ENCODE measurements around the gene SMG6. TPM values are rescaled to one million over a fixed set of nuclear protein-coding genes. Genes with fewer than 3 reads are reported as not detected.

Gene SMG6
- total and polyA plus RNA-seq, 2 experiments from 2014 or later, result 11.9 to 19.9 TPM

DNA sequence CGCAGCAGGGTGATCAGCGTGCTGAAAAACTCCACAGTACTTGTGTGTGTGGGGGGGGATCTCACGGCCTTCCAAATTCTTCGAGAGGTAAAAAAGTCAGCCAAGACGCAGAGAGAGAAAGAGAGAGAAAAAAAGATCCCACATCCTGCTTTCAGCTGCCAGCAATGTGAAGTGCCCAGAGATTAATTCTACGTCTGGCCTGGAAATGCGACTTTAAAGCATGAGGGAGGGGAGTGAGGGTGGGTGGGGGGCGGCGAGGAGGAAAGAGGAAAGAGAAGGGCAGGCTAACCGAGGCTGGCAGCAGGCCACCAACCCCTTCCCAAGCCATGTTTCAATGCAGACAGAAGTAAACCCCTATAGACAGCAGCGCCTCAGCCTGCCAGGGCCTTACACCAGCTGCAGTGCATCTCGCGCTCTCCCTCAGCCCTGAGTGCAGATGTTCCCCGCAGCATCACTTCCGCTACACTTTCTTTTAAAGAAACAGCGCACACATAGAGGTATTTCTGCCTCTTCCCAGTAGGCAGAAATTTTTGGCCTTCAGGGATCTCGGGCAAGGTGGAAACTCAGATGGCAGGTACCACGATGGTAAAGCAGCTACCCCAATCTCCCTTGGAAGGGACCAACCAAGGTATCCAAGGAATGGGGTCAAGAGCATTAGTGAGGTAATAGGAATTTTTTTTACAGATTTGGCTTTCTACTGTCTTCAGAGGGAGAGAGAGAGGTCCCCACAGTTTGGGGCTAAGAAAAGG lies 87.8 kb downstream of the SMG6 start:
- TF ChIP-seq, protein P1, sequence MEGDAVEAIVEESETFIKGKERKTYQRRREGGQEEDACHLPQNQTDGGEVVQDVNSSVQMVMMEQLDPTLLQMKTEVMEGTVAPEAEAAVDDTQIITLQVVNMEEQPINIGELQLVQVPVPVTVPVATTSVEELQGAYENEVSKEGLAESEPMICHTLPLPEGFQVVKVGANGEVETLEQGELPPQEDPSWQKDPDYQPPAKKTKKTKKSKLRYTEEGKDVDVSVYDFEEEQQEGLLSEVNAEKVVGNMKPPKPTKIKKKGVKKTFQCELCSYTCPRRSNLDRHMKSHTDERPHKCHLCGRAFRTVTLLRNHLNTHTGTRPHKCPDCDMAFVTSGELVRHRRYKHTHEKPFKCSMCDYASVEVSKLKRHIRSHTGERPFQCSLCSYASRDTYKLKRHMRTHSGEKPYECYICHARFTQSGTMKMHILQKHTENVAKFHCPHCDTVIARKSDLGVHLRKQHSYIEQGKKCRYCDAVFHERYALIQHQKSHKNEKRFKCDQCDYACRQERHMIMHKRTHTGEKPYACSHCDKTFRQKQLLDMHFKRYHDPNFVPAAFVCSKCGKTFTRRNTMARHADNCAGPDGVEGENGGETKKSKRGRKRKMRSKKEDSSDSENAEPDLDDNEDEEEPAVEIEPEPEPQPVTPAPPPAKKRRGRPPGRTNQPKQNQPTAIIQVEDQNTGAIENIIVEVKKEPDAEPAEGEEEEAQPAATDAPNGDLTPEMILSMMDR (IDR thresholded peaks at IDR 0.05; ENCODE audit: poor library complexity), result no peak
- no peak for TF ChIP-seq EZH2 (IDR thresholded peaks at IDR 0.05; ENCODE audit: borderline replicate concordance)
- TF ChIP-seq EZH2phosphoT487 (IDR thresholded peaks at IDR 0.05; ENCODE audit: low read depth, severe bottlenecking, unreplicated experiment), result no peak
- H2AFZ ChIP-seq, result no peak overlapping the region
- no peaks in the 10 kb centered on the region for H3K9me2 ChIP-seq (replicated peaks; ENCODE audit: insufficient read depth)
- H3K4me2 ChIP-seq, result peak overlapping the region; percentile 57
- H3K4me1 ChIP-seq (ENCODE audit: insufficient read depth), result peaks cover 35% of the 10 kb centered on the region
- peak; percentile 74 for DNase-seq (ENCODE audit: low spot score)
- peak overlapping the region; percentile 96 for H3K27ac ChIP-seq
- peaks cover 19% of the 10 kb centered on the region for H3K79me2 ChIP-seq
- H4K20me1 ChIP-seq (ENCODE audit: insufficient read depth, poor library complexity, severe bottlenecking), result no peaks in the 10 kb centered on the region
- H3K36me3 ChIP-seq (replicated peaks; ENCODE audit: insufficient read depth, low read depth), result no peaks in the 10 kb centered on the region
- no peaks in the 10 kb centered on the region for H3K27me3 ChIP-seq
- H3K9me3 ChIP-seq (ENCODE audit: low read depth), result no peaks in the 10 kb centered on the region
- H3K4me3 ChIP-seq, result no peak overlapping the region
- 42% methylated on average over 17 of the region's 18 CpGs for WGBS (ENCODE audit: low lambda C conversion rate, missing lambda C conversion rate)

DNA sequence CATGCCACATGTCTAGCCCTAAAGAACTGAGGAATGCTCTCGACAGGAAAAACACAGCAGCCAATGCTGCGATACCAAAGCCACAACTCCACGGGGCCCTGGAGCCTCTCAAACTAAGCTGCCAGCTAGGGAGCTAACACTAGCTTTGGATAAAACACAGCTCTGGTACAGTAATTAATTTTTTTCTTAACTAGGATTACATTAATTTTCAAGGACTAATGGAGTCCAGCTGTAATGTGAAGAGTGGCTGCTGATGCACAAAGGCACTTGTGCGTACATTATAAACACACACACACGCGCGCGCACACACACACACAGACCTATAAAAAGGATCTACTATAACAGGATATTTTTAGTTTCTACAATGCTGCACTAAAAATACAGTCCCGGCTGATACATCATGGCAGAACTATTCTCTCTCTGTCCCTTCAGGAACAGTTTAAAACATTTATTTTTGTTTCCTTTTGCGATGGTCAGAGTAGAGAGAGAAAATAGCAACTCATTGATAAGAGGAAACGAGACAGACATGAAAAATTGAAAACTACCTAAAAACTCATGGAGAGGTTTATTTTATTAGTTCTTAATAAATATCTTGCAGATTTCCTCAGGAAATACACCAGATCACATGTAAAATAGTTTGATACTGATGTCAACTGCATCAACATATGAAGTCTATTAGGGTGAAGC lies 88.5 kb downstream of the SMG6 start:
- Histone ChIP-seq H3K9me3 (ENCODE audit: low read depth) (no peaks in the 10 kb centered on the region), H2AFZ (no peak overlapping the region), H3K4me3 (no peak overlapping the region), H3K79me2 (peaks cover 15% of the 10 kb centered on the region), H4K20me1 (ENCODE audit: insufficient read depth, poor library complexity, severe bottlenecking) (no peaks in the 10 kb centered on the region), H3K27me3 (no peaks in the 10 kb centered on the region), H3K36me3 (replicated peaks; ENCODE audit: insufficient read depth, low read depth) (no peaks in the 10 kb centered on the region), H3K9me2 (replicated peaks; ENCODE audit: insufficient read depth) (no peaks in the 10 kb centered on the region), H3K4me1 (ENCODE audit: insufficient read depth) (peaks cover 35% of the 10 kb centered on the region), H3K27ac (peak overlapping the region; percentile 96), H3K4me2 (peak overlapping the region; percentile 57)
- no peak for DNase-seq (ENCODE audit: low spot score)
- TF ChIP-seq EZH2phosphoT487 (IDR thresholded peaks at IDR 0.05; ENCODE audit: low read depth, severe bottlenecking, unreplicated experiment) (no peak), EZH2 (IDR thresholded peaks at IDR 0.05; ENCODE audit: borderline replicate concordance) (no peak)
- TF ChIP-seq, protein P1 (IDR thresholded peaks at IDR 0.05; ENCODE audit: poor library complexity), result no peak
- WGBS (ENCODE audit: low lambda C conversion rate, missing lambda C conversion rate), result 47% methylated on average over 11 of the region's 11 CpGs

DNA sequence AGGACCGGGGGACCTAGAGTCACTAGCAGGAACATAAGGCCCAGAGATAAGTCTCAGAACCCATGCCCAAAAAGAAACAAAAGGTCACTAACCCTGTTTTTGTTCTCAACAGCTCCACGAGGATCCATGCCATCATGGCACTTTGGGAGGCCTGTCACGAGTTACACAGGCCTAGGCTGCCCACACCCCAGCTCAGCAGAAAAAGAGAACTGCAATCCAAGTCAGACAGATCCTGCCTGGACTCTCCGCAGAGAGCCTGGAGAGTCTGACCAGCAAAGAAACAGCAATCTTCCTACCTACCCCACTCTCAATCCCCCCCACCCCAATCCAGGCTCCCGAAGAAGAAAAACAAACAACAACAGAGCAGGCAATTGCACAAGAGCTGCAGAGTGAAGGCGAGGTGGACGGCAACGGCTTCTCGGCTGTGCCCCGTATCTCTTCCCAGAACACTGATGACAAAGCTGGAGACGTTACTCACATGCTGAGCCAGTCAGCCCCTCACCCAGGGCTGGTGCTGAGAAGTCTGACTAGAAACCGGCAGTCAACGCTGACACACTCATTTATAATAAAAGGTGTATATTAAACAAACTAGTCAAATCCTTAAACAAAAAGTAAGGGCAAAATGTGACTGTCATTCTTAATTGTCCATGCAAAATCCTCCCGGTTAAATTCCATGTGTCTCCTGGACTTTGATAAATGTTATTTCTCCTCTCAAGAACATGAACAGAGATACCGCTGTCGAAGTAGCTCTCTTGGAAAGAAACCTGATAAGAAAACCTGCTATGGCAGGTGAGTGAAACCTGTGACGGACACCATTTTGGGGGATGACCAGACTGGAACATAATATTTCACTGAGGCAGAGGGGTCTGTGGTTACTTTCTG lies 89.3 kb downstream of the SMG6 start:
- Histone ChIP-seq H3K4me2 (peak overlapping the region; percentile 57), H3K27me3 (no peaks in the 10 kb centered on the region), H4K20me1 (ENCODE audit: insufficient read depth, poor library complexity, severe bottlenecking) (no peaks in the 10 kb centered on the region), H3K9me2 (replicated peaks; ENCODE audit: insufficient read depth) (no peaks in the 10 kb centered on the region), H3K27ac (peak overlapping the region; percentile 96), H3K4me3 (no peak overlapping the region), H3K36me3 (replicated peaks; ENCODE audit: insufficient read depth, low read depth) (no peaks in the 10 kb centered on the region), H3K4me1 (ENCODE audit: insufficient read depth) (peaks cover 35% of the 10 kb centered on the region), H3K79me2 (peaks cover 22% of the 10 kb centered on the region), H2AFZ (no peak overlapping the region), H3K9me3 (ENCODE audit: low read depth) (no peaks in the 10 kb centered on the region)
- TF ChIP-seq EZH2phosphoT487 (IDR thresholded peaks at IDR 0.05; ENCODE audit: low read depth, severe bottlenecking, unreplicated experiment) (no peak), EZH2 (IDR thresholded peaks at IDR 0.05; ENCODE audit: borderline replicate concordance) (no peak)
- TF ChIP-seq, protein P1 (IDR thresholded peaks at IDR 0.05; ENCODE audit: poor library complexity), result no peak
- WGBS (ENCODE audit: low lambda C conversion rate, missing lambda C conversion rate), result 20% methylated on average over 17 of the region's 17 CpGs
- peak; percentile 85 for DNase-seq (ENCODE audit: low spot score)

Data from hepatocyte (in vitro differentiated cells).